ENCODE measurements around the gene SUMO2. TPM values are rescaled to one million over a fixed set of nuclear protein-coding genes. Genes with fewer than 3 reads are reported as not detected.
"Not testable (repeated sequence)": the region's sequence is repeated elsewhere in the genome, so short reads cannot be mapped to it uniquely, and the experiment has no call there.

The SUMO2 gene
- polyA plus RNA-seq, 1 donor (not counting 4 experiments of a cell fraction or from before 2014, with no cell fraction given), result 393 TPM

GRCh38 chr17:75208161-75208560, 25.4 kb upstream of the SUMO2 start:
- Histone ChIP-seq H3K9me3 (ENCODE audit: control insufficient read depth, low read depth, low read length) (no peaks in the 10 kb centered on the region), H3K27me3 (ENCODE audit: control insufficient read depth, extremely low read depth, insufficient read depth, low read length) (no peaks in the 10 kb centered on the region), H4K20me1 (ENCODE audit: control insufficient read depth, extremely low read depth, insufficient read depth, low read length) (no peaks in the 10 kb centered on the region), H3K27ac (ENCODE audit: control insufficient read depth, insufficient read depth, low read length) (no peak overlapping the region), H3K4me3 (ENCODE audit: control insufficient read depth in 2 of 3, extremely low read depth in 1 of 3, insufficient read depth in 2 of 3, low read depth in 1 of 3, low read length in 3 of 3) (no peak overlapping the region), H3K4me1 (ENCODE audit: control insufficient read depth, extremely low read depth, insufficient read depth, low read length) (peaks cover 3% of the 10 kb centered on the region), H3K4me2 (ENCODE audit: control insufficient read depth, extremely low read depth, insufficient read depth, low read depth, low read length) (no peak overlapping the region), H3K36me3 (ENCODE audit: control insufficient read depth in 2 of 2, extremely low read depth in 1 of 2, insufficient read depth in 2 of 2, low read length in 2 of 2) (peaks cover 14 to 22% of the 10 kb centered on the region in 2 experiments), H3K9ac (ENCODE audit: control insufficient read depth, extremely low read depth, insufficient read depth, low read length) (no peak overlapping the region), H3K79me2 (ENCODE audit: control insufficient read depth, insufficient read depth, low read length) (peaks cover 45% of the 10 kb centered on the region), H2AFZ (ENCODE audit: control insufficient read depth, low read length) (no peak overlapping the region), H3K9me1 (ENCODE audit: control insufficient read depth, extremely low read depth, insufficient read depth, low read length) (no peaks in the 10 kb centered on the region)
- no peak for FAIRE-seq
- no peak for DNase-seq (ENCODE audit: low read depth, low spot score)
- dilution Hi-C loops (cut with MboI; ENCODE audit: extremely low pct_ligation_motif_present, low sequenced_read_pairs), result no loop called here
- TF ChIP-seq CTCF (optimal IDR thresholded peaks at IDR 0.05 in 1 of 3, IDR thresholded peaks at IDR 0.05 in 1 of 3, conservative IDR thresholded peaks at IDR 0.05 in 1 of 3; ENCODE audit: extremely low read depth in 1 of 3, insufficient read depth in 2 of 3, low read length in 3 of 3) (no peak), EZH2 (IDR thresholded peaks at IDR 0.05; ENCODE audit: low read length) (no peak)

- no peak overlapping the region for H3K4me3 ChIP-seq (ENCODE audit: control insufficient read depth in 2 of 3, extremely low read depth in 1 of 3, insufficient read depth in 2 of 3, low read depth in 1 of 3, low read length in 3 of 3)
- H3K79me2 ChIP-seq (ENCODE audit: control insufficient read depth, insufficient read depth, low read length), result peaks cover 45% of the 10 kb centered on the region
- H4K20me1 ChIP-seq (ENCODE audit: control insufficient read depth, extremely low read depth, insufficient read depth, low read length), result no peaks in the 10 kb centered on the region
- FAIRE-seq (no peak), DNase-seq (ENCODE audit: low read depth, low spot score) (no peak)
- peaks cover 10 to 19% of the 10 kb centered on the region in 2 experiments for H3K36me3 ChIP-seq (ENCODE audit: control insufficient read depth in 2 of 2, extremely low read depth in 1 of 2, insufficient read depth in 2 of 2, low read length in 2 of 2)
- no peaks in the 10 kb centered on the region for H3K9me1 ChIP-seq (ENCODE audit: control insufficient read depth, extremely low read depth, insufficient read depth, low read length)
- H3K9ac ChIP-seq (ENCODE audit: control insufficient read depth, extremely low read depth, insufficient read depth, low read length), result no peak overlapping the region
- H2AFZ ChIP-seq (ENCODE audit: control insufficient read depth, low read length), result no peak overlapping the region
- H3K4me1 ChIP-seq (ENCODE audit: control insufficient read depth, extremely low read depth, insufficient read depth, low read length), result peaks cover 3% of the 10 kb centered on the region
- TF ChIP-seq CTCF (optimal IDR thresholded peaks at IDR 0.05 in 1 of 3, IDR thresholded peaks at IDR 0.05 in 1 of 3, conservative IDR thresholded peaks at IDR 0.05 in 1 of 3; ENCODE audit: extremely low read depth in 1 of 3, insufficient read depth in 2 of 3, low read length in 3 of 3) (no peak), EZH2 (IDR thresholded peaks at IDR 0.05; ENCODE audit: low read length) (no peak)
- no peaks in the 10 kb centered on the region for H3K9me3 ChIP-seq (ENCODE audit: control insufficient read depth, low read depth, low read length)
- H3K27me3 ChIP-seq (ENCODE audit: control insufficient read depth, extremely low read depth, insufficient read depth, low read length), result no peaks in the 10 kb centered on the region
- dilution Hi-C loops (cut with MboI; ENCODE audit: extremely low pct_ligation_motif_present, low sequenced_read_pairs), result no loop called here
- H3K27ac ChIP-seq (ENCODE audit: control insufficient read depth, insufficient read depth, low read length), result no peak overlapping the region
- H3K4me2 ChIP-seq (ENCODE audit: control insufficient read depth, extremely low read depth, insufficient read depth, low read depth, low read length), result no peak overlapping the region
Measured at GRCh38 chr17:75207760-75208159, 25.0 kb upstream of the SUMO2 start.

GRCh38 chr17:75207050-75207407, 24.3 kb upstream of the SUMO2 start:
- H3K9me1 ChIP-seq (ENCODE audit: control insufficient read depth, extremely low read depth, insufficient read depth, low read length); FAIRE-seq; H2AFZ ChIP-seq (ENCODE audit: control insufficient read depth, low read length); H3K9ac ChIP-seq (ENCODE audit: control insufficient read depth, extremely low read depth, insufficient read depth, low read length); H3K27me3 ChIP-seq (ENCODE audit: control insufficient read depth, extremely low read depth, insufficient read depth, low read length); H3K9me3 ChIP-seq (ENCODE audit: control insufficient read depth, low read depth, low read length); H3K27ac ChIP-seq (ENCODE audit: control insufficient read depth, insufficient read depth, low read length); H3K4me1 ChIP-seq (ENCODE audit: control insufficient read depth, extremely low read depth, insufficient read depth, low read length); dilution Hi-C loops (cut with MboI; ENCODE audit: extremely low pct_ligation_motif_present, low sequenced_read_pairs); H4K20me1 ChIP-seq (ENCODE audit: control insufficient read depth, extremely low read depth, insufficient read depth, low read length); DNase-seq (ENCODE audit: low read depth, low spot score): not testable (repeated sequence)
- peaks cover 5 to 19% of the 10 kb centered on the region in 2 experiments for H3K36me3 ChIP-seq (ENCODE audit: control insufficient read depth in 2 of 2, extremely low read depth in 1 of 2, insufficient read depth in 2 of 2, low read length in 2 of 2)
- H3K4me3 ChIP-seq (ENCODE audit: control insufficient read depth in 2 of 3, extremely low read depth in 1 of 3, insufficient read depth in 2 of 3, low read depth in 1 of 3, low read length in 3 of 3), result peak overlapping the region in 2 of 3 experiments; percentile 26 to 100
- peak overlapping the region; percentile 99 for H3K4me2 ChIP-seq (ENCODE audit: control insufficient read depth, extremely low read depth, insufficient read depth, low read depth, low read length)
- H3K79me2 ChIP-seq (ENCODE audit: control insufficient read depth, insufficient read depth, low read length), result peaks cover 45% of the 10 kb centered on the region
